ENCODE results near the gene GLRX2.

GLRX2 gene

DNA sequence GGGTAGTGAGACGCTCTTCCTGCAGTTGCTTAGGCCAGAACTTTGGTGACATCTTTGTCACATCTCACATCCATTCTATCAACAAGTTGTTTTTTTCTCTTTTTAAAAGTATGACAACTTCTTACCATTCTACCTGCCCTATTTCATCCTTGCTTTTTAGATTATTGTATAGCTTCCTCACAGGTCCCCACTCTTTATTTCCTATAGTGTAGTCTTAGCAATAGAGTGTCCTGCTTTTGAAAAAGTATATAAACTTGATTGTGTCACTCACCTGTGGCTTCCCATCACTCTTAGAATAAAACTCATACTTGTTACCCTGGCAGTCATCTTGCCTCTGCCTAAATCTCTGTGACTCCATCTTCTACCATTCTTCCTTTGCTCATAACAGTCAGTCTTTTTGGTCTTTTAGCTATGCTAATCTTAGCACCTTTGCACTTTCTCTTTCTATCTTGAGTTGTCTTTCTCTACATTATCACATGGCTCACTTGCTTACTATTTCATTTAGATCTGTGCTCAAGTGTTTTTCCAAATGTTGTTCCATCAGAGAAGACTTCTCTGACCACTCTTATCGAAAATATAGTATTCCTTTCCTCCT, 26.1 kb upstream of the GLRX2 start:
- no peak for FAIRE-seq
- TF ChIP-seq, protein P1, sequence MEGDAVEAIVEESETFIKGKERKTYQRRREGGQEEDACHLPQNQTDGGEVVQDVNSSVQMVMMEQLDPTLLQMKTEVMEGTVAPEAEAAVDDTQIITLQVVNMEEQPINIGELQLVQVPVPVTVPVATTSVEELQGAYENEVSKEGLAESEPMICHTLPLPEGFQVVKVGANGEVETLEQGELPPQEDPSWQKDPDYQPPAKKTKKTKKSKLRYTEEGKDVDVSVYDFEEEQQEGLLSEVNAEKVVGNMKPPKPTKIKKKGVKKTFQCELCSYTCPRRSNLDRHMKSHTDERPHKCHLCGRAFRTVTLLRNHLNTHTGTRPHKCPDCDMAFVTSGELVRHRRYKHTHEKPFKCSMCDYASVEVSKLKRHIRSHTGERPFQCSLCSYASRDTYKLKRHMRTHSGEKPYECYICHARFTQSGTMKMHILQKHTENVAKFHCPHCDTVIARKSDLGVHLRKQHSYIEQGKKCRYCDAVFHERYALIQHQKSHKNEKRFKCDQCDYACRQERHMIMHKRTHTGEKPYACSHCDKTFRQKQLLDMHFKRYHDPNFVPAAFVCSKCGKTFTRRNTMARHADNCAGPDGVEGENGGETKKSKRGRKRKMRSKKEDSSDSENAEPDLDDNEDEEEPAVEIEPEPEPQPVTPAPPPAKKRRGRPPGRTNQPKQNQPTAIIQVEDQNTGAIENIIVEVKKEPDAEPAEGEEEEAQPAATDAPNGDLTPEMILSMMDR (IDR thresholded peaks at IDR 0.05; ENCODE audit: insufficient read depth, missing control alignments) = no peak

DNA sequence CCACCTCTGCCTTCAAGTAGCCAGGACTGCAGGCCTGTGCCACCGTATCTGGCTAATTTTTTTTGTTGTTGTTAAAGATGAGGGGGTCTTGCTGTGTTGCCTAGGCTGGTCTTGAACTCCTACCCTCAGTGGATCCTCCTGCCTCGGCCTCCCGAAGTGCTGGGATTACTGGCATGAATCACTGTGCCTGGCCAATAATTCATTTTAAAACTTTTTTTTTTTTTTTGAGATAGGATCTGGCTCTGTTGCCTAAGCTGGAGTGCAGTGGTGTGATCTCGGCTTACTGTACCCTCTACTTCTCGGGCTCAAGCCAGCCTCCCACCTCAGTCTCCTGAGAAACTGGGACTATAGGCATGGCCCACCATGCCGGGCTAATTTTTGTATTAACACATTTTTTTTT, 20.2 kb upstream of the GLRX2 start:
- TF ChIP-seq, protein P1 (IDR thresholded peaks at IDR 0.05; ENCODE audit: insufficient read depth, missing control alignments) = no peak
- FAIRE-seq = no peak

More for the DNA sequence above, 26.1 kb upstream of the GLRX2 start:
- no peak for DNase-seq (ENCODE audit: insufficient read length, low spot score)

DNA sequence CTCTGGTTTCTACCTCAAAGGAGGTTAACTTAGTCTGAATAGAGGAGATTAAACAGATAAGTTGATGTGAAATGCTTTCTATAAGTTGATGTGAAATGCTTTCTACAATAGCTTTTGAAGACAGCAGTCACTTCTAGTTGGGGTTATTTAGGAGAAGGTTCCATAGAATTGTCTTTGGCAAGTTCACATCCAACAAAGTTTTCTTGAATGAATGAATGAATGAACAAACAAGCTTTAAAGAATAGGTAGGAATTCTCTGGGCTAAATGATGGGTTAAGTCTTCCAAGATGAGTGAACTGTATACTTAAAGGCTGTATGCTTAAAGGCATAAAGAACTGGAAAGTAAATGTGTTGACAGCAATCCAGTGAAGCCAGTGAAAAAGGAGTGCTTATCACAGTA, 18.5 kb upstream of the GLRX2 start:
- TF ChIP-seq, protein P1 (IDR thresholded peaks at IDR 0.05; ENCODE audit: insufficient read depth, missing control alignments) = no peak
- FAIRE-seq = peak; percentile 48

More for the DNA sequence above, 20.2 kb upstream of the GLRX2 start:
- no peak for DNase-seq (ENCODE audit: insufficient read length, low spot score)

DNA sequence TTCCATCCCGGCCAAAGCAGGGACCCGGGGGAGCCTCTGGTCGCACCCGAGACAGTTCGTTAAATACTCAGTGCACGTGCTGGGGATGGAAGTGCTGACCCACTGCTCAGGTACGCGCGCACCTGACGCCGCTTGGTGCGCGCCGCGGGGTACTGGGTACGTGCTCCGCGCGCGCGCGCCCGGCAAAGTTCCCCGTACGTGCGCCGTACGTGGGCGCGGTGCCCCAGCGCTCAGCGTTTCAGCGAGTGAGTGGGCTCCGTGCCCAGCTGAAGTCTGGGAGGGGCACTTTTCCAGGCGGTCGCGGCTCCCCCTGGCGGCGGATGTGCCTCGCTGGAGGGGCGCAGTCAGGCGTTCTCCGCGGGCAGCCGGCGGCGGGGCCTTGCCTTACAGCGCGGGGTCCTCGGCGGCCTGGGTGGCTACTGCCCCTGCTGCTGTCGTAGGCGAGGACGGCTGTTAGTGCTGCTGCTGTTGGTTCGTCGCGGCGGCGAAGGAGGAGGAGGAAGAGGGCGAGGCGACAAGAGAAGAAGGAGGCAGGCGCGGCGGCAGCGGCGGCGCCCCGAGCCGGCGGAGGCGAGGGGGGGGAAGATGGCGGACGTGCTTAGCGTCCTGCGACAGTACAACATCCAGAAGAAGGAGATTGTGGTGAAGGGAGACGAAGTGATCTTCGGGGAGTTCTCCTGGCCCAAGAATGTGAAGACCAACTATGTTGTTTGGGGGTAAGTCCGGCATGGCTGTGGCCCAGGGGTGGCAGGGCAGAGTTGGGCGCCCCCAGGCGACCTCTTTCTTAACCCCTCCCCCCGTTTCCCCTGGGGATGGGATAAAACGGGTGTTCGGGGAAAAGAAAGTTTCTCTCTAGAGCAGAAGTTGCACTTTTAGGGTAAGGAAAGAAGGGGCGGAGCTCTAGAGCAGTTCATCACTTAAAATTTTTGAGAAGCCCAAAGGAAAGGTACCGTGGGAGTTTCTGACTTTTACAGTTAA, 16.7 kb upstream of the GLRX2 start, which contains the start of gene CDC73:
TSS of gene CDC73 (plus strand) at position 416 of the 978 bp plus-strand sequence. CDS start at position 586, 170 bp downstream.
- TF ChIP-seq, protein P1 (IDR thresholded peaks at IDR 0.05; ENCODE audit: insufficient read depth, missing control alignments) = peak; percentile 97
- FAIRE-seq = no peak
- DNase-seq (ENCODE audit: insufficient read length, low spot score) = peak; percentile 84

More for the DNA sequence above, 18.5 kb upstream of the GLRX2 start:
- DNase-seq (ENCODE audit: insufficient read length, low spot score) = no peak

DNA sequence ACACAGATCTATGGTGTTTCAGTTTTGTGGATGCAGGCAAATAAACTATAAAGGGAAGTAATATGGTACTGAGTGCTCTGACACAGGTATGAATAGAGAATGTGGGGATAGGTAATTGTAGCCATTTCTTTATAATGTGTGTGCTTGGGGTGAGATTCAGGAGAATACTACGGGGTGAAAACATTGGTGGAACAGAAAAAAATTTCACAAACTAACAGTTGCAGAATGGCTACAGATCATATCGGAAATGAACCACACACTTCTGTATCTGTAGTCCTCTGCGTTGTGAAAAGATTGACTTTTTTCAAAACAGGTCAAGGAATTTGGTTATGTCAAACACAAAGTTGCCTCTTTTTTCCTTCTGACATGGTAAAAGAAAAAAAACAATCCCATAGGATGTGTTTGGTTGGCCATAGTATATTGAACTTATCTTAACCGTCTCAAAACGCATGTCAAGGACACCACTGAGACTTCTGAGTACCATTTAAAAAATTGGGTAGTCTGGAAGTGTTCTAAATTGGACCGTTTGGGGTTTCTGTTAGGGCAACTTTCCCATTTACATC, 15.5 kb upstream of the GLRX2 start:
- FAIRE-seq (peak; percentile 74), DNase-seq (ENCODE audit: insufficient read length, low spot score) (no peak)
- TF ChIP-seq, protein P1 (IDR thresholded peaks at IDR 0.05; ENCODE audit: insufficient read depth, missing control alignments) = no peak

DNA sequence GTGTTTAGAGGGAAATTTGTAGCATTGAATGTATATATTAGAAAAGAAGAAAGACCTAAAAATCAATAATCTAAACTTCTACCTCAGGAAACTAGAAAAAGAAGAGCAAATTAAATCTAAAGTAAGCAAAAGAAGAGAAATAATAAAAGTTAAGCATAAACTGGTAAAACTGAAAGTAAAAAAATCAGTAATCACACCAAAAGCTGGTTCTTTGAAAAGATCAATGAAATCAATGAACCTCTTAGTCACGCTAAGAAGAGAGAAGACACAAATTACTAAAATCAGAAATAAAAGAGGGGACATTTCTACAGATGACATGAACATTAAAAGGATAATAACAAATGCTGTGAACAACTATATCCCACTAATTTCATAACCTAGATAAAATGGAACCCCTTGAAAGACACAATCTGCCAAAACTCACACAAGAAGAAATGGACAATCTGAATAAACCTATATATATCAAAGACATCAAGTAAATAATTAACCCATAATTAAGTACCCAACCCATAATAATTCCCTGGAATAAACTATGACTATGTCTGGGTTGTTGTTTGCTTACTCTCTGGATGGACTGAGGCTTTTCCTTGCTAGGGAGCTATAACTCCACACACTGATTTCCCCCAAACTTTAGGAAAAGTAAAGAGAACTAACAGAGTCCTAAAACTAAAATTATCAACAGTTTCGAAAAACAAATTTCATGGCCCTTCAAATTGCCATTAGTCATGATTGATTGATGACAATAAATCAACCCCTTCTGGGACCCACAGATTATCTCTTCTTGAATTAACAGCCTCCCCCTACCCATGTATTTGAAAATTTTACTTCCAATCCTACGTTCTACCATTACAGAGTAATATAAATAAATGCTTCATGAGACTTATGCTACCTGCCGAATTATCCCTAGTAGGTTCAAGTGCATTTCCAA, 13.9 kb upstream of the GLRX2 start:
- FAIRE-seq (no peak), DNase-seq (ENCODE audit: insufficient read length, low spot score) (no peak)
- TF ChIP-seq, protein P1 (IDR thresholded peaks at IDR 0.05; ENCODE audit: insufficient read depth, missing control alignments) = no peak

Measured in D721Med (cell line).